ENCODE data around the gene SULF2. TPM values are rescaled to one million over a fixed set of nuclear protein-coding genes. Genes with fewer than 3 reads are reported as not detected.
"Not testable (repeated sequence)": the region's sequence is repeated elsewhere in the genome, so short reads cannot be mapped to it uniquely, and the experiment has no call there.

SULF2 gene
- 26.9 TPM for polyA plus RNA-seq (2013, experiment 1 of 2)
- polyA plus RNA-seq (2013, experiment 2 of 2): 35.7 TPM

DNA sequence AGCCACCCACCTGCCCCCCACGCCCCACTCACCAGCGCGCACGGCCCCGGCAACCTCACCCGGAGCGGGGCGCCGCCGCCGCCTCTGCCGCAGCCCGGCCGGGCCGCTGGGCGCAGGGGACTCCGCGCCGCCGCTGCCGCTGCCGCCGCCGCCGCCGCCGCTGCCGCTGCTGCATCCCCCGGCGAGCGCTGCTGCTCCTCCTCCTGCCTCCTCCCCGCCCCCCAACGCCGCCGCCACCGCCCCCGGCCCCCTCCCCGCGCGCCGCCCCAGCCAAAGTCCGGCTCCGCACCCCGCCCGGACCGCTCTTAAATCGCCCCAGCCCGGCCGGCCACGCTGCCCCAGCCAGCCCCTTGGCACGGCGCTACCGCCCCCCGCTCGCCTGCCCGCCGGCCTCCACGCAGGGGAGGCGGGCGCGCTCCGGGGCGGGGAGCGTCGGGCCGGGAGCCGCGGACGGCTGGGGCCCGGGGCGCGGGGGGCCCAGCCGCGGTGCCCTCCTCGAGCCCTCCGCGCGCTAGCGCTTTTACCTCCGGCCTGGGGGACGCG is at the start of gene SULF2:
TSS of gene SULF2 (minus strand) at position 171 of the 543 bp plus-strand sequence. CDS start 28,118 bp downstream, outside the sequence.
- peak within 1 kb of the TSS; percentile 75 for H3K9ac ChIP-seq (ENCODE audit: low read depth, low read length)

DNA sequence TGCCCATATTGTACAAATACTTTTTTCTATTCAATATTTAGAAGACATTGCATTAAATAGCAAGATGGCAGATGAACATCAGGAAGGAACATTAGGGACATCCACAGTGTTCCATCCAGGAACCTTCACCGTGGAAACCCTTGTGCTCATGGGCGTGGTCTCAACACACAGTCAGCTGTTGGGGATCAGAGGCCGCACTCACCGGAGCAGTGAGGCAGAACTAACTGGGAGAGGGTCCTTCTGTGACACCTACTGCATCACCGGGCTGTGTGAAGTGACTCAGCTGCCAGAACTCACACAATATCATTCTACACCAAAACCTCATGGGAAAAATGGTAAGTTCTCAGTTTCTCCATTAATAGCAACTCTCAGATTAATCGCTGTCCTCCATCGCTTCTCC is 46.4 kb upstream of the SULF2 start:
- H3K9ac ChIP-seq (ENCODE audit: low read depth, low read length); H3K36me3 ChIP-seq (ENCODE audit: insufficient read depth, low read length); H3K9me3 ChIP-seq (ENCODE audit: insufficient read depth, low read depth, low read length); H3K27ac ChIP-seq (ENCODE audit: low read depth, low read length); H3K27me3 ChIP-seq (ENCODE audit: insufficient read depth, low read length); H3K4me1 ChIP-seq (ENCODE audit: insufficient read depth, low read length); H3K4me3 ChIP-seq (ENCODE audit: low read length): not testable (repeated sequence)
- WGBS: no CpG with 5 or more reads among the region's 7 CpGs

More for the DNA sequence above, at the start of gene SULF2:
- Histone ChIP-seq H3K9me3 (ENCODE audit: insufficient read depth, low read depth, low read length) (no peaks in the 10 kb centered on the region), H3K4me1 (ENCODE audit: insufficient read depth, low read length) (peaks cover 30% of the 10 kb centered on the region), H3K36me3 (ENCODE audit: insufficient read depth, low read length) (peaks cover 4% of the 10 kb centered on the region; the same call in 1 of the 2 replicates), H3K4me3 (ENCODE audit: low read length) (peak within 1 kb of the TSS; percentile 83), H3K27ac (ENCODE audit: low read depth, low read length) (no peak within 1 kb of the TSS; the same call in 1 of the 2 replicates), H3K27me3 (ENCODE audit: insufficient read depth, low read length) (peaks cover 40% of the 10 kb centered on the region)
- under 1% methylated on average over 71 of the region's 82 CpGs for WGBS

DNA sequence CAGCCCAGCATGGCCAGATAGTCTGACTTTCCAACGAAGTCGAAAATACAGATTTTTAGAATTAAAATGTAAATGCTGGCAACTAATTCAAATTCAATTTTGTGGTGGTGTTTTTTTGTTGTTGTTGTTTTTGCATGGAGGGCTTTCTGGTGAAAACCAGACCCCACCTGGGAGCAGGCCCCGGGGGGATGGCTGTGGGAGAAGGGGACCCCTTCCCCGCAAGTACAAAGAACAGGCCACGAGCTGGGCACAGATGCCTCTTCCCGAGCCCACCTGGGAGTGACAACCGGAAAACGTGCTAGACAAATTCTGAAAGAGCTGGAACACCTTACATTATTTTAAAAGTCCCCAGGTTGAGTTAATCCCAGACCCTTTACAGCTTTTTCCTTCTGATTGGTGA is 41.4 kb upstream of the SULF2 start:
- WGBS: 90% methylated on average over 8 of the region's 8 CpGs
- H3K27me3 ChIP-seq (ENCODE audit: insufficient read depth, low read length); H3K9ac ChIP-seq (ENCODE audit: low read depth, low read length); H3K36me3 ChIP-seq (ENCODE audit: insufficient read depth, low read length); H3K4me1 ChIP-seq (ENCODE audit: insufficient read depth, low read length); H3K27ac ChIP-seq (ENCODE audit: low read depth, low read length); H3K9me3 ChIP-seq (ENCODE audit: insufficient read depth, low read depth, low read length); H3K4me3 ChIP-seq (ENCODE audit: low read length): not testable (repeated sequence)

DNA sequence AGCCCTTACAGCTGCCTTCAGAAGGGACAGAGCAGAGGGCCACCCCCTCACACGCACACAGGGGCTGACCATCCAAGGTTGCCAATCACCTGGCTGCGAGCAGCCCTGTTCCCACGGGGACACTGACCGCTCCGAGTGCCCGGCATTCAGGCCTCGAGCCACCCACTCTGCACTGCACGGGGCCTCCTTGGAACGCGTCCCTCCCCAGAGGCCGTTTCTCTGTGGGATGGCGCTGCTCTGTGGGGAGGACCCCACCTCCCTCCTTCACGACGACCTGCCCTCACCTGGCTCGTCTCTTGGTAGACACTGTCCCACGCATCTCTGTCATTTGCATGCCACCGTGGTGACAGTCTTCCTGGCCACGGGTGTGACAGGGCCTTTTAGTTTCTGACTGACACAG is 40.7 kb upstream of the SULF2 start:
- not testable (repeated sequence) for H3K9ac ChIP-seq (ENCODE audit: low read depth, low read length); H3K9me3 ChIP-seq (ENCODE audit: insufficient read depth, low read depth, low read length); H3K4me1 ChIP-seq (ENCODE audit: insufficient read depth, low read length); H3K27me3 ChIP-seq (ENCODE audit: insufficient read depth, low read length); H3K4me3 ChIP-seq (ENCODE audit: low read length); H3K36me3 ChIP-seq (ENCODE audit: insufficient read depth, low read length); H3K27ac ChIP-seq (ENCODE audit: low read depth, low read length)
- WGBS: 84% methylated on average over 18 of the region's 18 CpGs

DNA sequence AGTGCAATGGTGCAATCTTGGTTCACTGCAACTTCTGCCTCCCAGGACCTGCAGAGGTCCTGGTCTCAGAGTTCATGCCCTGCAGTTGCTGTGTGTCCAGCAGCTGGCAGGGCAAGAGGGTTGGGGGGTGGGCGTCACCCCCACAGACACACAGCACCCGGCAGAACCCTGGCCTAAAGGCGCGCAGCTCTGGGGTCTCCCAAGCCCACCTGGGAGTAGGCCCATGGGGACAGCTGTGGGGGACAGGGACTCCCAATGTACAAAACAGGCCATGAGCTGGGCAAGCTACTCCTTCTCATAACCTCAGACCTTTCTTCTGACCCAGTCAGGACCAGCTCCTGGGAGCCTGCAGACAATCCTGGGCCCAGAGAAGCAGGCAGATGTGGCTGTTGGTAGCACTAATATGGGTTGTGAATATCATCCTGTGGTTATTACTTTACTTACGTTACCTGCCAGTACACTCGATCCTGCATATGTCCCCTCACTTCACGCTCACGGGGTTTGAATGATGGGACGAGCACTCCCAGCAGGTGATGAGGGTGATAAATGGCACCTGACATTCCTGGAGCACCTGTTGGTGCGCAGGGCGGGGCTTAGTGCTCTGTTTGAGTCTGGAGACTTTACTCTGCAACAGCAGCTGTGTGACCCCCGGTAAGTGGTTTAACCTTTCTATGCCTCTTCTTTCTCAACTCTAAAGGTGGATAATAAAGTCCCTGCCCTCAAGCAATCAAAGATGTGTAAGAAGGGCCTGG is 39.9 kb upstream of the SULF2 start:
- Histone ChIP-seq H3K9ac (ENCODE audit: low read depth, low read length) (no peak overlapping the region), H3K27ac (ENCODE audit: low read depth, low read length) (no peak overlapping the region), H3K4me3 (ENCODE audit: low read length) (no peak overlapping the region), H3K36me3 (ENCODE audit: insufficient read depth, low read length) (no peaks in the 10 kb centered on the region), H3K4me1 (ENCODE audit: insufficient read depth, low read length) (no peaks in the 10 kb centered on the region), H3K27me3 (ENCODE audit: insufficient read depth, low read length) (no peaks in the 10 kb centered on the region), H3K9me3 (ENCODE audit: insufficient read depth, low read depth, low read length) (no peaks in the 10 kb centered on the region)
- WGBS: 96% methylated on average over 12 of the region's 12 CpGs

DNA sequence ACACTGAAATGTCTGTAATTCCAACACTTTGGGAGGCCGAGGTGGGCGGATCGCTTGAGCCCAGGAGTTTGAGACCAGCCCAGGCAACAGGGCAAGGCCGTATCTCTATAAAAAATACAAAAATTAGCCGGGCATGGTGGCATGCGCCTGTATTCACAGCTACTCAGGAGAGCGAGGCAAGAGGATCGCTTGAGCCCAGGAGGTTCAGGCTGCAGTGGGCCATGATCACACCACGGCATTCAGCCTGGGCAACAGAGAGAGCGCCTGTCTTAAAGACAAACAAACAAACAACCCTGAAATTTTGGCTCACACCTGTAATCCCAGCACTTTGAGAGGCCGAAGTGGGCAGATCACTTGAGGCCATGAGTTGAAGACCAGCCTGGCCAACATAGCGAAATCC is 38.7 kb upstream of the SULF2 start:
- H3K27ac ChIP-seq (ENCODE audit: low read depth, low read length); H3K27me3 ChIP-seq (ENCODE audit: insufficient read depth, low read length); H3K9ac ChIP-seq (ENCODE audit: low read depth, low read length); H3K4me1 ChIP-seq (ENCODE audit: insufficient read depth, low read length); H3K9me3 ChIP-seq (ENCODE audit: insufficient read depth, low read depth, low read length); H3K36me3 ChIP-seq (ENCODE audit: insufficient read depth, low read length); H3K4me3 ChIP-seq (ENCODE audit: low read length): not testable (repeated sequence)
- WGBS: 93% methylated on average over 12 of the region's 12 CpGs

DNA sequence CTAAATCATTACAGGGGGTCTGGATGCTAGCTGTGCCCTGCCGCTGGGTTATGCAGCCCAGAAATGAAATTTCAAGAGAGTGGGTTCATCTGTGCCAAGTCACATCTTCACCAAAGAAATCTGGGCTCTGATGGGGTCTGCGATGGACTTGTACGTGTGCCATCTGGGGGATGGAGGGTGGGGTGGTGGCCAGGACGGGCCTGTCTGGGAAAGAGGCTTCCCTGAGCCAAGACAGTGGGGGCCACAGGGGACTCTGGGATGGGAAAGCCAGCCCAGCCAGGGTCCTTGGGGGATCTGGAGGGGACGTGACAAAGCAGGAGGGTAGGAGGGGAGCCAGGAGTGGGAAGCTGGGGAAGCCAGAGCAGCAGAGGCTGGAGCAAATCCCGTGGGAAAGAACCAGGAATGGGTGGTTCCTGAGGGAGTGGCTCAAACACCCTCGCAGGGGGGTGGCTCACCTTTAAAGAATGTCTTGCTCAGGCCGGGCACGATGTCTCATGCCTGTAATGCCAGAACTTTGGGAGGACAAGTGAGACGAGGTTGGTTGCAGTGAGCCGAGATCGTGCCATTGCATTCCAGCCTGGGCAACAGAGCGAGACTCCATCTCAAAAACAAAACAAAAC is 36.3 kb upstream of the SULF2 start:
- Histone ChIP-seq H3K4me3 (ENCODE audit: low read length) (no peak overlapping the region), H3K4me1 (ENCODE audit: insufficient read depth, low read length) (no peaks in the 10 kb centered on the region), H3K27me3 (ENCODE audit: insufficient read depth, low read length) (no peaks in the 10 kb centered on the region), H3K9me3 (ENCODE audit: insufficient read depth, low read depth, low read length) (no peaks in the 10 kb centered on the region), H3K27ac (ENCODE audit: low read depth, low read length) (no peak overlapping the region), H3K9ac (ENCODE audit: low read depth, low read length) (no peak overlapping the region), H3K36me3 (ENCODE audit: insufficient read depth, low read length) (no peaks in the 10 kb centered on the region)
- WGBS: 81% methylated on average over 13 of the region's 13 CpGs

DNA sequence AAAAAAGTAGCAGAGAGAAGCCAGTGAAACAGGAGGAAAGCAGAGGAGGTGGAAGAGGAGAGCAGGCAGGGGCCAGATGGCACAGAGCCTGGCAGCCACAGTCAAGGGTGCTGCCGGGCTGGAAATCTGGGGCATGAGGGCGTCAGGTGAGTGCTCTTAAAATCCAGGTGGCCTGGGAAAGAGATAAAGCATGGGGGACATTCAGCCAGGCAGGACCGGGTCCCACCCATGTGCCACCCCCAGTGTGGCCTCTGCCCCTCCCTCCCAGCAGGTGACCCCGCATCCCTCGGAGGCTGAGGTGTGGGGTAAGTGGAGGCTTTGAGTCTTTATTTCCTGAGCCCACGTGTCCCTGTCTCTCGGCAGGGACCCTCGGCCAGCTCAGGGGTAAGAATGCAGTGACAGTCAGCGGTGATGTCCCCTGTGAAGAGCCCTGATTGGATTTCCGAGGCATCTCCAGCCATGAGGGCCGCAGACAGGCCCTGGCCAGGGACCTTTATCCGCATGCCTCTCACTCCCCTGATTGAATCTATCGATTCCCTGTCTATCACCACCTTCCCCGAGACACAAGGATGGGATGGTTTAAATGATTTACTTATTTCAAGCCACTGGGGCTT is 33.8 kb upstream of the SULF2 start:
- Histone ChIP-seq H3K27ac (ENCODE audit: low read depth, low read length) (no peak overlapping the region), H3K9ac (ENCODE audit: low read depth, low read length) (no peak overlapping the region), H3K36me3 (ENCODE audit: insufficient read depth, low read length) (no peaks in the 10 kb centered on the region), H3K4me1 (ENCODE audit: insufficient read depth, low read length) (no peaks in the 10 kb centered on the region), H3K27me3 (ENCODE audit: insufficient read depth, low read length) (no peaks in the 10 kb centered on the region), H3K4me3 (ENCODE audit: low read length) (no peak overlapping the region), H3K9me3 (ENCODE audit: insufficient read depth, low read depth, low read length) (no peaks in the 10 kb centered on the region)
- 55% methylated on average over 11 of the region's 14 CpGs for WGBS

DNA sequence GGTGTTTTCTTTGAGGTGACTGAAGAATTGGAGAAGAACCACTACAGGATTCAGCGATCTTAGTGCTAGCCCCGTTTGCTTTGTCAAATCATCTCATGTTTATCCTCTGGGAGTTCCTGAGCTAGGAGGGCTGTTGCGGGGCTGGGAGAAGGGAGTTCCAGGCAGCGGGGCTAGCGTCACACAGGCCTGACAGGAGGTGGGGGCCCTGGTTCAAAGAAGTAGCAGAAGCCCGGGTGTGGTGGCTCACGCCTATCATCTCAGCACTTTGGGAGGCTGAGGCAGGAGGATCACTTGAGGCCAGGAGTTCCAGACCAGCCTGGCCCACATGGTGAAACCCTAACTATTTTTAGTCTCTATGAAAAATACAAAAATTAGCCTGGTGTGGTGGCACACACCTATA is 33.2 kb upstream of the SULF2 start:
- no peak overlapping the region for H3K27ac ChIP-seq (ENCODE audit: low read depth, low read length)
- 88% methylated on average over 7 of the region's 7 CpGs for WGBS
- H3K36me3 ChIP-seq (ENCODE audit: insufficient read depth, low read length): no peaks in the 10 kb centered on the region
- H3K4me1 ChIP-seq (ENCODE audit: insufficient read depth, low read length): no peaks in the 10 kb centered on the region
- no peak overlapping the region for H3K4me3 ChIP-seq (ENCODE audit: low read length)
- H3K9me3 ChIP-seq (ENCODE audit: insufficient read depth, low read depth, low read length): no peaks in the 10 kb centered on the region
- H3K27me3 ChIP-seq (ENCODE audit: insufficient read depth, low read length): no peaks in the 10 kb centered on the region
- no peak overlapping the region for H3K9ac ChIP-seq (ENCODE audit: low read depth, low read length)

DNA sequence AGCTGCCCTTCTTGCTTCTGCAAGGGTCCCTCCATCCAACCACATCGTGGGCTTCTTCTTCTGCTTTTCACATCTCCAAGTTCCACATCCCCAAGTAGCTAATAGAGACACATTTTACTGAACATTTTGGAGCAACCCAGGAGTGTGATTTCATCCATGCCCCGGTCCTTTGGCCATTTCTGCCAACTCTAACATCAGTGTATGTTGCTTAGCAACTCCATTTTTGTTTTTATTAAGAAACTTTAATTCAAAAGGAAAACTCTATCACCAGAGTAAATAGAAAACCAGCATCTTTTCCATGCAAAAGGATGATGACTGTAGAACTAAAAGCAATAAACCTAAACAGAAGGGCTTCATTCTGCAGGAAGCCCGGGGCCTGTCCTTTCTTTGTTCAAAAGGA is 32.7 kb upstream of the SULF2 start:
- no peak overlapping the region for H3K27ac ChIP-seq (ENCODE audit: low read depth, low read length)

DNA sequence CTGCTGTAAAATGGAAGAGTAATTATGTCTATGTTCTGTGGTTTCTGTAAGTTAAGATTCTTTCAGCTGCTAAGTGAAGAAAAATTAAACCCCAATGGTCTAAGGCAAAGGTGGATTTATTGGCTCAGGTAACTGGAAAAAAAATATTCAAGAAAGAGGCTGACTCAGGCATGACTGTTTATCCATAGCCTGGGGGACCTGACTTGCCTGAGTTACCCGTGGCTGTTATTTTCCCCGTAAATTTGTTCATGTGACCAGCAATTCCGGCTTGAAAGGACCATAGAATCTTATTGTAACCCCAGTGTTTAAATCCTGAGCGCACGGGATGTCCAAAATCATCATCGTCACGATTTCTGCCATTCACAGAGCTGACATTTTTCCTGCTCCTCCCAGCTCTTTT is 32.3 kb upstream of the SULF2 start:
- 90% methylated on average over 7 of the region's 7 CpGs for WGBS
- no peak overlapping the region for H3K4me3 ChIP-seq (ENCODE audit: low read length)
- no peaks in the 10 kb centered on the region for H3K27me3 ChIP-seq (ENCODE audit: insufficient read depth, low read length)
- no peaks in the 10 kb centered on the region for H3K9me3 ChIP-seq (ENCODE audit: insufficient read depth, low read depth, low read length)
- H3K9ac ChIP-seq (ENCODE audit: low read depth, low read length): no peak overlapping the region
- H3K27ac ChIP-seq (ENCODE audit: low read depth, low read length): no peak overlapping the region
- no peaks in the 10 kb centered on the region for H3K4me1 ChIP-seq (ENCODE audit: insufficient read depth, low read length)
- no peaks in the 10 kb centered on the region for H3K36me3 ChIP-seq (ENCODE audit: insufficient read depth, low read length)

More for the DNA sequence above, 32.7 kb upstream of the SULF2 start:
- WGBS: 88% methylated on average over 3 of the region's 3 CpGs
- H3K4me3 ChIP-seq (ENCODE audit: low read length): no peak overlapping the region
- no peaks in the 10 kb centered on the region for H3K36me3 ChIP-seq (ENCODE audit: insufficient read depth, low read length)
- no peaks in the 10 kb centered on the region for H3K9me3 ChIP-seq (ENCODE audit: insufficient read depth, low read depth, low read length)
- H3K27me3 ChIP-seq (ENCODE audit: insufficient read depth, low read length): no peaks in the 10 kb centered on the region
- H3K9ac ChIP-seq (ENCODE audit: low read depth, low read length): no peak overlapping the region
- no peaks in the 10 kb centered on the region for H3K4me1 ChIP-seq (ENCODE audit: insufficient read depth, low read length)

All from HUES64 (cell line).